SKM-1 treated with dmso at 0.1 percent for 144 hours (cell line): ENCODE data around the gene IL1A.

ENCODE experiments used
- DNase-seq: peaks from one replicate; lab custom pipeline; 2025; ENCODE audit not compliant: unreplicated experiment; lab: John Stamatoyannopoulos, UW

Gene IL1A

GRCh38 chr2:112728029-112728362, 56.3 kb downstream of the IL1A start:
- no peak for DNase-seq

- DNase-seq = no peak
Observed at GRCh38 chr2:112727276-112728028, 56.8 kb downstream of the IL1A start.

- DNase-seq = peak; percentile 94
Observed at GRCh38 chr2:112726487-112727190, 57.7 kb downstream of the IL1A start.

- no peak for DNase-seq
Observed at GRCh38 chr2:112725545-112726457, 58.5 kb downstream of the IL1A start.

- peak; percentile 34 for DNase-seq
Observed at GRCh38 chr2:112724591-112725525, 59.4 kb downstream of the IL1A start.

GRCh38 chr2:112723995-112724394, 60.3 kb downstream of the IL1A start:
- DNase-seq = no peak
